Astrocyte of the hippocampus (primary cell): ENCODE results near the gene TNIP1.

Source experiments
- DNase-seq: peaks from one replicate; pipeline ENCODE4 v3.0.0; 2011; ENCODE audit warnings: low read depth, low spot score

The TNIP1 gene

GRCh38 chr5:151023651-151024050 lies 57.2 kb downstream of the TNIP1 start:
- no peak for DNase-seq

GRCh38 chr5:151023047-151023615 lies 57.7 kb downstream of the TNIP1 start:
- DNase-seq, result no peak

- DNase-seq, result no peak
Measured at GRCh38 chr5:151022511-151023018, 58.3 kb downstream of the TNIP1 start.

GRCh38 chr5:151021746-151022145 lies 59.1 kb downstream of the TNIP1 start:
- DNase-seq, result no peak

- DNase-seq, result peak; percentile 85
Measured at GRCh38 chr5:151020304-151021110, 60.3 kb downstream of the TNIP1 start, which contains the start of gene GPX3. TSS of gene GPX3 (plus strand) at chr5:151020591. CDS start at chr5:151020655, 64 bp downstream.

- no peak for DNase-seq
Measured at GRCh38 chr5:151019331-151019730, 61.5 kb downstream of the TNIP1 start.

DNA sequence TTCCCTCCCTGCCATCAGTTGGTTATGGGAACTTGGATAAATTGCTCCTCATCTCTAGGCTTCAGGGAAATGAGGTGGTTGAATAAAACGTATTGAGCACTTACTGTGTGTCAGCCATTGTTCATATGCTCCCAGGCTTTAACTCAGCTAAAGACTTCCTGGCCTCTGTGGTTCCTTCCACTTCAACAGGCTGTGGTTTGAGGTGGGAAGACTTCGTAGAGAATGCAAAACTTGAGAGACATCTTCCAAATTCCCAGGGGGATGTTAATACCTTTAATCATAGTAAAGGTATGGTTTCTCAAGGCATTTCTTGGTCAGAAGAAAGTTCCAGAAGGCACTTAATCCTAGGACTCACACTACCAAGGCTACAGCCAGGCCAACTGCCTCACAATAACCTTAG lies 62.0 kb downstream of the TNIP1 start:
- DNase-seq, result peak; percentile 55

GRCh38 chr5:151017897-151018296 lies 62.9 kb downstream of the TNIP1 start:
- no peak for DNase-seq

DNA sequence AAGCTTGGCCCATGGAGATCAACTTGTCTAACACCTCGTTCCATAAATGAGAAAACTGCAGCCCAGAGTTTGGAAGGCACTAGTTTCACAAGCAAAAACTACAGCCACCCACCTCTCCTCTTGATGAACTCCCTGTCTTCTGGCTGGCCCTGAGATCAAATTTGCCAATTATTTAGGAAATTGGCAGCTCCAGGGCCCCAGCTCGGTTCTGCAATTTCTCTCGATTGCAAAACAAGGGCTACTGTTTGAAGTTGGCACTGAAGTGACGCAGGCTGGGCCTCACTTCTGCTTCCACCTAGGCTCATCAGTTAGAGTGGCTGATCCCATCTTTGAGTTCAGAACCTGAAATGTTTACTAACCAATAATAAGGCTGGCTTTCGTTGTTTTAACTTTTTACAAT lies 64.1 kb downstream of the TNIP1 start:
- DNase-seq, result no peak

DNA sequence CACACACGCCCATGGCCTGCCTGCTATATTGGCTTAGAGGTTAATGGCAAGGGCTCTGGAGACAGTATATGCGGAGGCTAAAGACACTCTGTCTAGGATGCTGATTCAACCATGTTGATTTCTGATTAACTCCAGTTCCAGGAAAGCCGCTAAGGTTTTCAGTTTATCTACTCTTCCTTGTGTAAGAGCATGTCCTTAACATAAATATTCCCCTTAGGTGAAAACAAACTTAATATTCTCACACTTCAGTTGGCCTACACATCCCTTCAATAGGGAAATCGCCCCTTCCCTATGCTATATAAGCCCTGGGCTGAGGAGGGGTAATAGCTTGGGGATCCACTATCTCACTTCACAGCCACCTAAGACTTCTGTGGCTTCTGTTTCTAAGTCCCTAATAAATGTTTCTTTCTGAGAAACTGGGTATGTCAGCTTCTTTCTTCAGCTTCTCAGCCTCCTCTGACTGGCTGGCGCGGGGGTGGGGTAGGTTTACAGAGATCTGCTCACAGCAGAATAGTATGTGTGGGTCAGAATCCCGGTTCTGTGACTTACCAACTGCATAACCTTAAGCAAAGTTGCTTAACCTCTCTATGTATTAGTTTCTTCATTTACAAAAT lies 64.8 kb downstream of the TNIP1 start:
- no peak for DNase-seq

DNA sequence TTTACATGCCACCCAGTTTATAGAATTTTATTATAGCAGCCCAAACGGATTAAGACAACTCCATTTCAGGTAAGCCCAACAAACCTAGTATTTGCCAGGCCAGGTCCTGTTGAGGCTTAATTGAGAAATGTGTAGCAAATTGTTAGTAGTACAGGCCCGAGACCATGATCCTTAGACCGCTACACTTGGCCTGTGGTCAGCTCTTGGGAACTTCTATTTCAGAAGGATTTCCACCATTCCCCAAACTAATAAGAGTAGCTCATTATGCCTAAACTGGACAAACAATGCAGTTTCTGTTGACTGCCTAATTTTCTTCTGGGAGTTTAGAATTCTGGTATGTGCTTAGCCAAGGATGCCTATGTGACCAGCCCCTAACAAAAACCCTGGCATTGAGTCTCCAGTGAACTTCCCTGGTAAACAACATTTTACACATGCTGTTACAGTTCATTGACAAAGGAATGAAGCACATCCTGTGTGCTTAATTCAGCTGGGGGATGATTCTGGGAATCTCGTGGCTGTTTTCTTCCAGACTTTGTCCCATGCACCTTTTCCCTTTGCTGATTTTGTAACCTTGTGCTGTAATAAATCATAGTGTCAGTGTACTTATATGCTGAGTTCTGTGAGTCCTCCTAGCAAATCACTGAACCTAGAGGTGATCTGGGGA lies 66.0 kb downstream of the TNIP1 start:
- peak; percentile 74 for DNase-seq

DNA sequence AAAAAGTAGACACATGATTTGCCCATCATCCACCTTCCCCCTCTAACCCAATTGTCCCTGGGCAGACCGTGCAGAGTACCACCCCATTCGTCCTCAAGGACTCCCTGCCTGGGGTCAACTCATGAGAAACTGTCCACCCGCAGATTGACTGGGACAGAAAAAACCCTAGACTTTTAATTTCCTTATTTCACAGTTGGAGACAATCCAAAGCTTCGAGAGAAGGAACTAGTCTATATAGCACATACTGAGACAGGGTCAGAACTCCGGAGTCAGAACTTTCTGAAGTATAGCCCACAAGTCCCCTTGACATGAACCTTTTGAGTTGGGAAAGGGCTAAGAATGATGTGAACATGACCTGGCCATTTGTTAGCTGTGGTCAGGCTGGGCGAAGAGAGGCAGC lies 68.0 kb downstream of the TNIP1 start:
- DNase-seq, result no peak

- no peak for DNase-seq
Measured at GRCh38 chr5:151008906-151009305, 71.9 kb downstream of the TNIP1 start.

- DNase-seq, result no peak
Measured at GRCh38 chr5:151008210-151008491, 72.7 kb downstream of the TNIP1 start.

GRCh38 chr5:151007430-151008209 lies 73.2 kb downstream of the TNIP1 start:
- no peak for DNase-seq

DNA sequence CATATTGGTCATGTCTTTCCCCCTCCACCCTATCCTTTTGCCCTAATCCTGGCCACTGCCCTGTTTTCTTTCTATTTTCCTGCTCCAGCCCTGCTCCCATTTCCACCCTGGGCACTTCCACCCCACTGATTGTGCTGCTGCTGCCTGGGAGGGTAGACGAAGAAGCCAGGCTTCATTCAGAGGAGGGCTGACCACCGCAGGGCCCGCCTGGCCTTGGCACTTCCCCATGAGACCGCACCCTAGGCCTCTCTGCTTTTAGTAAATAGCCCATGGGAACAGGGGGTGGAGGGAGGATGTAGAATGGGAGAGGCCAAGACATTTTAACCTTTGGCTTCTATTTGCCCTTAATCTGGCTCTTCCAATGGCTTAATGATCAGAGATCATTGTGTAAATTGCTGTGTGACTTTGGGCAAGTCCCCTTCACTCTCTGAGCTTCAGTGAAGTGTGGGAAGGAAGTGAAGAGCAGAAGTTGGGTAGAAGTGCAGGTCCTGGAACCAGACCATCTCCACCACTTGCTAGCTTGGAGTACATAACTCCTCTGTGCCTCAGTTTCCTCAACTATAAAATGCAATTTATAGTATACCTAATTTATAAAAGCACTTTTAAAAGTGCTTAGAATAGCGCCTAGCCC lies 74.0 kb downstream of the TNIP1 start:
- no peak for DNase-seq

GRCh38 chr5:151005950-151006576 lies 74.8 kb downstream of the TNIP1 start:
- DNase-seq, result peak; percentile 61

GRCh38 chr5:151005187-151005949 lies 75.5 kb downstream of the TNIP1 start:
- no peak for DNase-seq

GRCh38 chr5:151004499-151004898 lies 76.3 kb downstream of the TNIP1 start:
- no peak for DNase-seq

- DNase-seq, result no peak
Measured at GRCh38 chr5:151003503-151003860, 77.4 kb downstream of the TNIP1 start.
